Measurements from ENCODE around the gene NF2.

The NF2 gene

GRCh38 chr22:29703569-29704195, 100.2 kb downstream of the NF2 start:
- no peak for DNase-seq

GRCh38 chr22:29704528-29705285, 101.3 kb downstream of the NF2 start:
- DNase-seq = no peak

- no peak for DNase-seq
These were observed 102.2 kb downstream of the NF2 start for GRCh38 chr22:29705651-29706050.

- DNase-seq = no peak
These were observed 103.1 kb downstream of the NF2 start for GRCh38 chr22:29706486-29706885.

GRCh38 chr22:29707010-29707409, 103.6 kb downstream of the NF2 start:
- DNase-seq = no peak

- no peak for DNase-seq
These were observed 104.0 kb downstream of the NF2 start for GRCh38 chr22:29707471-29707870.

- DNase-seq = no peak
These were observed 106.8 kb downstream of the NF2 start for GRCh38 chr22:29710193-29710592.

- DNase-seq = no peak
These were observed 107.6 kb downstream of the NF2 start for GRCh38 chr22:29710922-29711593.

GRCh38 chr22:29712119-29712518, 108.7 kb downstream of the NF2 start:
- no peak for DNase-seq

- no peak for DNase-seq
These were observed 109.8 kb downstream of the NF2 start for GRCh38 chr22:29713156-29713727.

- DNase-seq = no peak
These were observed 111.8 kb downstream of the NF2 start for GRCh38 chr22:29715240-29715639.

GRCh38 chr22:29715705-29716104, 112.3 kb downstream of the NF2 start:
- no peak for DNase-seq

GRCh38 chr22:29716814-29717545, 113.5 kb downstream of the NF2 start:
- no peak for DNase-seq

- DNase-seq = no peak
These were observed 114.4 kb downstream of the NF2 start for GRCh38 chr22:29717789-29718188.

- no peak for DNase-seq
These were observed 115.8 kb downstream of the NF2 start for GRCh38 chr22:29718949-29719898.

GRCh38 chr22:29719899-29720645, 116.6 kb downstream of the NF2 start, which contains the start of gene CABP7:
Gene CABP7, plus strand, starts transcription at chr22:29720003. Its CDS starts 422 bp downstream, at chr22:29720425.
- DNase-seq = no peak

GRCh38 chr22:29720811-29721323, 117.4 kb downstream of the NF2 start:
- no peak for DNase-seq

- DNase-seq = no peak
These were observed 118.7 kb downstream of the NF2 start for GRCh38 chr22:29722151-29722550.

GRCh38 chr22:29722587-29722986, 119.2 kb downstream of the NF2 start:
- no peak for DNase-seq

GRCh38 chr22:29723766-29724165, 120.3 kb downstream of the NF2 start:
- no peak for DNase-seq

- DNase-seq = no peak
These were observed 121.4 kb downstream of the NF2 start for GRCh38 chr22:29724843-29725242.

All from effector CD8-positive, alpha-beta T cell (primary cell).